T-helper 2 cell treated with Interferon-gamma antibody and Interleukin-4, amounts not matched to agents 100 ng/mL and 5 ng/mL, for 36 hours (primary cell): ENCODE measurements around the gene PTER. TPM values are rescaled to one million over a fixed set of nuclear protein-coding genes. Genes with fewer than 3 reads are reported as not detected.

ENCODE experiments used
- intact Hi-C: fragments of 100-400 bp; cut with micrococcal nuclease; formaldehyde crosslinking; loops from one replicate; pipeline ENCODE4 v1.15.1; 2023
- total RNA-seq: library from RNA; stranded (reverse); gene quantifications from 2 replicates; pipeline ENCODE4 v1.2.3, GENCODE V29; 2022

PTER gene
- total RNA-seq, 1 donor from 2014 or later, result 15.4 TPM

GRCh38 chr10:16529853-16530252 is 93.0 kb downstream of the PTER start:
- intact Hi-C loops, result no loop called here

GRCh38 chr10:16536155-16536554 is 99.3 kb downstream of the PTER start:
- intact Hi-C loops, result no loop called here

DNA sequence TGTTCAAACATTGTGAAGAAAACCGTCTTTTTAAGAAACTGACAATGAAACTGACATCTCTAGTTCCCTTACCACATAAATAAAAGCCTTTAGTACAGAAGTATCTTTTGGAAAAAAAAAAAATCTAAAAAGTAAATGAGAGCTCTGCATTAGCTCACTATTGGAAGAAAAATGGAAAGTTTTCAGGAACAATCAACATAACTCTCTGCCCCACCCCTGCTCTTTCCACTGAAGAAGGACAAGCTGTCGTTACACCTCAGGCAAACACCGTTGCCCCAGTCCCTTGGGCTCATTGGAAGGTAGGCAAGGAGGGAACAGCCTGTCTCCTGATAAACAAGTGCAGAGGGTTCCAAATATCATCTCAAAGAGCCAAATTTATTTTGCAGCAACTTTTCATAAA is 107.3 kb downstream of the PTER start:
- intact Hi-C loops, result no loop called here

- intact Hi-C loops, result no loop called here
These were observed 107.8 kb downstream of the PTER start for GRCh38 chr10:16544591-16544990.

GRCh38 chr10:16545116-16545736 is 108.4 kb downstream of the PTER start:
- intact Hi-C loops, result loop anchor here (1.0 kb wide), 2 partner anchors 643 to 666 kb away; no protein-coding TSS in a partner anchor

DNA sequence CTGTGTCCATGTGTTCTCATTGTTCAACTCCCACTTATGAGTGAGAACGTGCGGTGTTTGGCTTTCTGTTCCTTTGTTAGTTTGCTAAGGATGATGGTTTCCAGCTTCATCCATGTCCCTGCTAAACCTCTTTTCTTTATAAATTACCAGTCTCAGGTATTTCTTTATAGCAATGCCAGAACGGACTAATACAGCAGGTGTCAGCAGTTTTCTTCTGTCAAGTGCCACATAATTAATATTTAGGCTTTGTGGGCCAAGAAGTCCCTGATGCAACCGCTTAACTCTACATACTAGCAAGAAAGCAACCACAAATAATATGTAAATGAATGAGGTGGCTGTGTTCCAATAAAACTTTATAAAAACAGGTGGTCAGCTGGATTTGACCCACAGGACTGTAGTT is 111.2 kb downstream of the PTER start:
- intact Hi-C loops, result no loop called here

GRCh38 chr10:16559236-16559773 is 122.5 kb downstream of the PTER start:
- intact Hi-C loops, result no loop called here

GRCh38 chr10:16562891-16563290 is 126.1 kb downstream of the PTER start:
- intact Hi-C loops, result no loop called here

Other genes with a start within 250 kb of the PTER start
- not detected in 2 replicates for gene C1QL3, start 84.9 kb downstream of the PTER start, total RNA-seq